Naive thymus-derived CD4-positive, alpha-beta T cell (primary cell): ENCODE results near the gene OPALIN. TPM values are rescaled to one million over a fixed set of nuclear protein-coding genes. Genes with fewer than 3 reads are reported as not detected.

Experiments
- ATAC-seq: fragments of 150-1000 bp; cut with Tn5 transposase; 2 replicates; pipeline ENCODE4 v1.10.0; 2021; ENCODE audit warnings: mild to moderate bottlenecking, moderate library complexity
- CTCF ChIA-PET: fragments of 350-600 bp; sonication (Branson Sonifier 250); formaldehyde crosslinking; loops from one replicate; lab custom pipeline; 2021; ENCODE audit warnings: antibody characterized with exemption; lab: Charles Lee
- POLR2A ChIA-PET: fragments of 350-600 bp; sonication (Branson Sonifier 250); formaldehyde crosslinking; loops from one replicate; lab custom pipeline; 2021; ENCODE audit warnings: antibody characterized with exemption, inconsistent platforms; lab: Charles Lee
- DNase-seq, 9 donors: peaks; one replicate each; pipeline versions ENCODE4 v3.0.0 to v3.0.0-alpha.2; 2020 to 2022; ENCODE audit warnings: mixed read lengths in 1 of 9
- H3K27ac ChIP-seq: one replicate; pipeline ENCODE4 v1.7.0; 2013; ENCODE audit warnings: mild to moderate bottlenecking, low read depth, low read length, moderate library complexity
- H3K27me3 ChIP-seq, 2 donors: one replicate each; pipeline ENCODE4 v1.7.0; 2013; ENCODE audit warnings: low read length in 2 of 2, mild to moderate bottlenecking in 2 of 2, moderate library complexity in 2 of 2; ENCODE audit not compliant: control insufficient read depth in 2 of 2, insufficient read depth in 2 of 2
- H3K36me3 ChIP-seq, 3 experiments: 1 replicate in 2 of 3; 2 replicates in 1 of 3; pipeline ENCODE4 v1.7.0; 2013; ENCODE audit warnings: low read length in 3 of 3, mild to moderate bottlenecking in 3 of 3, moderate library complexity in 1 of 3; ENCODE audit not compliant: insufficient read depth in 3 of 3, control insufficient read depth in 2 of 3
- H3K4me1 ChIP-seq, 2 donors: one replicate each; pipeline ENCODE4 v1.7.0; 2013; ENCODE audit warnings: low read length in 2 of 2, mild to moderate bottlenecking in 2 of 2, moderate library complexity in 1 of 2; ENCODE audit not compliant: control insufficient read depth in 2 of 2, insufficient read depth in 2 of 2
- H3K4me3 ChIP-seq: 2 replicates; pipeline ENCODE4 v1.7.0; 2013; ENCODE audit warnings: mild to moderate bottlenecking, low read length
- H3K9me3 ChIP-seq, 3 experiments: 1 replicate in 2 of 3; 2 replicates in 1 of 3; pipeline ENCODE4 v1.7.0; 2013; ENCODE audit warnings: low read length in 3 of 3; ENCODE audit not compliant: control insufficient read depth in 2 of 3
- H3K27ac Mint-ChIP-seq, 9 donors: one replicate each; pipeline ENCODE4 v1.8.0; 2020 to 2022; ENCODE audit warnings: mixed read lengths in 9 of 9, mild to moderate bottlenecking in 8 of 9, moderate library complexity in 5 of 9, inconsistent platforms in 2 of 9
- H3K27me3 Mint-ChIP-seq, 5 donors: one replicate each; pipeline ENCODE4 v1.8.0; 2021 to 2022; ENCODE audit warnings: mixed read lengths in 5 of 5, mild to moderate bottlenecking in 1 of 5
- H3K36me3 Mint-ChIP-seq, 5 donors: one replicate each; pipeline ENCODE4 v1.8.0; 2020 to 2022; ENCODE audit warnings: mixed read lengths in 5 of 5, mild to moderate bottlenecking in 3 of 5, inconsistent platforms in 1 of 5
- H3K4me1 Mint-ChIP-seq, 7 donors: one replicate each; pipeline ENCODE4 v1.8.0; 2020 to 2022; ENCODE audit warnings: mixed read lengths in 7 of 7, mild to moderate bottlenecking in 3 of 7, inconsistent platforms in 1 of 7
- H3K4me3 Mint-ChIP-seq, 10 donors: one replicate each; pipeline ENCODE4 v1.8.0; 2020 to 2022; ENCODE audit warnings: mild to moderate bottlenecking in 10 of 10, mixed read lengths in 10 of 10, moderate library complexity in 6 of 10, inconsistent platforms in 2 of 10
- H3K9me3 Mint-ChIP-seq, 11 donors: one replicate each; pipeline ENCODE4 v1.8.0; 2020 to 2022; ENCODE audit warnings: mixed read lengths in 11 of 11, mild to moderate bottlenecking in 4 of 11, inconsistent platforms in 1 of 11, moderate library complexity in 1 of 11
- intact Hi-C, 2 donors: fragments of 100-400 bp; cut with micrococcal nuclease; formaldehyde crosslinking; loops; one replicate each; pipeline ENCODE4 v1.15.1; 2023
- polyA plus RNA-seq, 2 donors: library from polyadenylated mRNA; unstranded; fragments of 300-500 nt; fragmentation: Illumina TruSeq; gene quantifications; one replicate each; pipeline ENCODE4 v1.2.3, GENCODE V29; 2021
- total RNA-seq, 6 experiments: library from RNA in 5 of 6; stranded (reverse) in 5 of 6; gene quantifications; 1 replicate in 5 of 6; 2 replicates in 1 of 6; pipeline ENCODE4 v1.2.3 and lab custom pipeline; 2021 to 2026

Gene OPALIN
- total and polyA plus RNA-seq, 7 experiments from 2014 or later = not detected

DNA sequence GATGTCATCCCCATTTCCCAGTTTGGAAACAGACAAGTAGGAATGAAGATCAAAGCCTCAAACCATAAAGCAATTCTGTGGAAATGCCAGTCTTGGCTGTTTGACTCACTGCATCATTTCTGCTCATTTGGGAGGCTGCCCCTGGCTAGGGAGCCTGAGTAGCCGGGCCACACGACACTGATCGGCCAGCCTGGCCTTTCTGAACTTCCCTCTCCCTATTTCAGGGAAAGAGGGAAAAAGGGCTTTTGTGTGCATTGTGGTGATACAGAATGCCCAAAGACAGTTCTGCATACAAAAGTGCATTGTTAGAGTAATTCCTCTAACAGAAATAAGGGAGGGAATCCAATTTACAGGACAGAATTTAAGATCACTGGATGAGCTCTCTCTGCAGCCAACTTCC lies 41.7 kb upstream of the OPALIN start:
- no peaks in the 10 kb centered on the region for H3K9me3 ChIP-seq

DNA sequence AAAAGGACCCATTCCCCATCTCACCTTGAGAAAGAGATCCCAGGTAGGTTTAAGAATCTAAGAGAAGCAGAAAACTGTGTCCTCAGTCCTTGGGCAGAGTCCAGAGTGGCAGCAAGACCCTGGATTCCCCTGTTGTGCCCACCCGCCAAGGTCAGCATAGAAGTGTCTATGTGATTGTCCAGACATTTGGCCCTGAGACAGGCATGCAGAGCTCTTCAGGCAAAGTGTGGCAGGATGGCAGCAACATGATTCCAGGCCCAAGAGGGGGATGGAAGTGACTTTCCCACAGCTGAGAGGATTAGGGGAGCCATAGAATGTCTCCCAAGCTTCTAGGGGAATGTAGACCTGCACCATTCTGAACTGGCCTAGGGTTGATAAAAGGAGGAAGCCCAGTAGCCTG lies 39.1 kb upstream of the OPALIN start:
- H3K4me3 ChIP-seq = no peak overlapping the region
- no peaks in the 10 kb centered on the region for H3K9me3 Mint-ChIP-seq
- no peaks in the 10 kb centered on the region for H3K27me3 ChIP-seq
- H3K4me3 Mint-ChIP-seq = no peak overlapping the region
- ChIA-PET POLR2A (no interaction called here), CTCF (no interaction called here)
- H3K36me3 ChIP-seq = no peaks in the 10 kb centered on the region
- peaks cover 10 to 54% (median 26%) of the 10 kb centered on the region in 5 donors for H3K27me3 Mint-ChIP-seq
- no peaks in the 10 kb centered on the region for H3K4me1 ChIP-seq
- ATAC-seq (no peak), DNase-seq (no peak)
- no peaks in the 10 kb centered on the region for H3K9me3 ChIP-seq
- H3K27ac Mint-ChIP-seq = no peak overlapping the region
- no peaks in the 10 kb centered on the region for H3K36me3 Mint-ChIP-seq
- H3K27ac ChIP-seq = no peak overlapping the region
- intact Hi-C loops = loop anchor here (2.0 to 10.0 kb wide), 5 partner anchors 23 to 627 kb away; partner anchors contain the start of genes PIK3AP1 (in 1 of the 2) and TLL2 (in 1 of the 2)
- H3K4me1 Mint-ChIP-seq = peaks cover 0 to 5% (median 0%) of the 10 kb centered on the region in 7 donors

More for the DNA sequence above, 41.7 kb upstream of the OPALIN start:
- ChIA-PET CTCF (interaction anchor here (0.7 kb wide), 1 partner anchor 52 kb away, joined by 3 read pairs; no protein-coding TSS in a partner anchor), POLR2A (no interaction called here)
- Mint-ChIP-seq H3K27ac (no peak overlapping the region), H3K27me3 (peaks cover 13 to 43% (median 32%) of the 10 kb centered on the region in 5 donors), H3K9me3 (no peaks in the 10 kb centered on the region), H3K4me3 (no peak overlapping the region), H3K4me1 (peaks cover 0 to 5% (median 0%) of the 10 kb centered on the region in 7 donors), H3K36me3 (no peaks in the 10 kb centered on the region)
- ATAC-seq (no peak), DNase-seq (no peak)
- Histone ChIP-seq H3K4me3 (no peak overlapping the region), H3K27me3 (no peaks in the 10 kb centered on the region), H3K27ac (no peak overlapping the region), H3K4me1 (no peaks in the 10 kb centered on the region), H3K36me3 (no peaks in the 10 kb centered on the region)
- intact Hi-C loops = no loop called here

DNA sequence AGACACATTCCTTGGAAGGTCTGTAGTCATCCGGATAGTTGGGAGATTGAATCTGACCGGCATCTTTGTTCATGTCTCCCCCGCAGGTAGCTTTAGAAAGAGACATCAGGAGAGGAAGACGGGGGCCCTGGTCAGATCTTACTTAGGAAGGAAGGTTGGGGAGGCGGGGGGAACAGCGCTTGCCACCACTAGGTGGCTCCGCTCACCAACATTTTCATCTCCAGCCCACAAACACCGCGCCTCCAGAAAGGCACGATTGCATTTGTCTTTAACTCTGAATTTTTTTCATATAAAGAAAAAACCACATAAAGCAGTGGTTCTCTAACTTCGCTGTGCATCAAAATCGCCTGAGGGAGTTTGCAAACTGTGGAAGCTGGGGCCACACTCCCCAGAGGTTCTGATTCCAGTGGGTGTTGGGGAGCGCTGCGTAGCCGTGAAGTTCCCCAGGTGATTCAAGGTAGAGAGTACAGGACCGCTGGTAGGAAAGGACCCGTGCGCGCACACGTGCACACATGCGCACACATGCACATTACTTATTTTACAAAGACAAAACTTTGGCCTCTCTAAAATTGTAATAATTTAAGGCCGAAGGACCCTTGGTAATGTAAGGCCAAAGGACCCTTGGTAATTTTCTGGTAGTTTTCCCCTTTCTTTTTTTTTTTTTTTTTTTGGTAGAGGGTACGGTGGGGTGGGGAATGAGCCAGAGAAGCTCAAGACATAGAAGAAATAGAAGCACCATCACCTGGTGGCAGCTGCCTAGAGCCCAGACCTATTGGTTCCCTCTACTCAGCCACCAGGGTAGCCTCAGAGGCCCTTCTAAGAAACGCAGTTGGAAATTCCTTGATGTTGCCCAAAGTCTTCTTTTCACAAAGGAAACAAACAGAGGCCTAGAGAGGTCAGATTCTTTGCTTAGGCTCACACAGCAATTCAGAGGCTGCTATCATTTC lies 37.4 kb upstream of the OPALIN start:
- H3K27me3 Mint-ChIP-seq = peaks cover 7 to 52% (median 16%) of the 10 kb centered on the region in 5 donors

GRCh38 chr10:96390460-96390864 lies 31.7 kb upstream of the OPALIN start:
- H3K4me1 Mint-ChIP-seq = no peaks in the 10 kb centered on the region
- ATAC-seq (no peak), DNase-seq (no peak)
- no peak overlapping the region for H3K27ac Mint-ChIP-seq
- H3K27me3 Mint-ChIP-seq = peaks cover 0 to 27% (median 4%) of the 10 kb centered on the region in 5 donors
- Histone ChIP-seq H3K9me3 (no peaks in the 10 kb centered on the region), H3K4me1 (no peaks in the 10 kb centered on the region), H3K27ac (no peak overlapping the region), H3K27me3 (no peaks in the 10 kb centered on the region), H3K36me3 (no peaks in the 10 kb centered on the region), H3K4me3 (no peak overlapping the region)
- H3K9me3 Mint-ChIP-seq = no peaks in the 10 kb centered on the region
- ChIA-PET POLR2A (no interaction called here), CTCF (no interaction called here)
- no peak overlapping the region for H3K4me3 Mint-ChIP-seq
- intact Hi-C loops = loop anchor here in 1 of 2 donors (10.0 kb wide), 1 partner anchor 334 kb away; the partner anchor contains the start of gene PIK3AP1
- no peaks in the 10 kb centered on the region for H3K36me3 Mint-ChIP-seq

More for the DNA sequence above, 37.4 kb upstream of the OPALIN start:
- H3K27me3 ChIP-seq = no peaks in the 10 kb centered on the region
- Mint-ChIP-seq H3K4me1 (peaks cover 0 to 5% (median 0%) of the 10 kb centered on the region in 7 donors), H3K9me3 (no peaks in the 10 kb centered on the region), H3K4me3 (peak overlapping the region in 7 of 10 donors; percentile 6 to 80 (median 66)), H3K27ac (no peak overlapping the region), H3K36me3 (no peaks in the 10 kb centered on the region)
- no peak overlapping the region for H3K27ac ChIP-seq
- ChIA-PET POLR2A (no interaction called here), CTCF (interaction anchor here (0.6 to 2.0 kb wide), 5 partner anchors 351 to 814 kb away, joined by 3 to 6 read pairs (median 3); no protein-coding TSS in a partner anchor)
- intact Hi-C loops = loop anchor here (1.0 to 10.0 kb wide), 9 partner anchors 21 to 814 kb away; partner anchors contain the start of genes PIK3AP1 (in 1 of the 2) and TLL2 (in 1 of the 2)
- peak overlapping the region; percentile 28 for H3K4me3 ChIP-seq
- H3K9me3 ChIP-seq = no peaks in the 10 kb centered on the region
- ATAC-seq (peak; percentile 89), DNase-seq (peak; percentile 35 to 67 (median 56))
- H3K4me1 ChIP-seq = no peaks in the 10 kb centered on the region
- no peaks in the 10 kb centered on the region for H3K36me3 ChIP-seq

DNA sequence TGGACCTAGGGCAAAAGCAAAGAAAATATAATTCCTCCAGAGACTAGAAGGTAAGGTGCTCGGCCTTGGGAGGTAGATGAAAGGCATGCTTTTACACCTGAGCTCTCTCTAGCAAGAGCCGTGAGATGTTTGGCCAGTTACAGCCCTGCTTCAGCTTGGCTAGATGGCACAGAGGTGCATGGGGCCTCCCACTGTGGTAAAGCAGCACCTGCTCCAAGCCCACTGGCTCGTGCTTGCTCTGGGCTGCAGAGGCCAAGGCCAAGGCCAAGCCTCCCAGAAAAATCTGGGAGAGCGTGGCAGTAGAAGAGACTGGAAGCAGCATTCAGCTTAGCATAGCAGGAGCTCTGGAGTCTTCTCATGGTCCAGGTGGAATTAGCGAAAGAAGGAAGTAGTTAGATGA lies 31.0 kb upstream of the OPALIN start:
- intact Hi-C loops = loop anchor here in 1 of 2 donors (10.0 kb wide), 1 partner anchor 335 kb away; the partner anchor contains the start of gene PIK3AP1
- Histone ChIP-seq H3K4me1 (no peaks in the 10 kb centered on the region), H3K27me3 (no peaks in the 10 kb centered on the region), H3K9me3 (no peaks in the 10 kb centered on the region), H3K4me3 (no peak overlapping the region), H3K27ac (no peak overlapping the region), H3K36me3 (no peaks in the 10 kb centered on the region)
- no peak overlapping the region for H3K4me3 Mint-ChIP-seq
- ATAC-seq = no peak
- CTCF ChIA-PET = no interaction called here
- no peak overlapping the region for H3K27ac Mint-ChIP-seq
- H3K36me3 Mint-ChIP-seq = no peaks in the 10 kb centered on the region
- no peaks in the 10 kb centered on the region for H3K4me1 Mint-ChIP-seq
- peaks cover 0 to 22% (median 4%) of the 10 kb centered on the region in 5 donors for H3K27me3 Mint-ChIP-seq
- POLR2A ChIA-PET = no interaction called here
- no peak for DNase-seq
- H3K9me3 Mint-ChIP-seq = no peaks in the 10 kb centered on the region

DNA sequence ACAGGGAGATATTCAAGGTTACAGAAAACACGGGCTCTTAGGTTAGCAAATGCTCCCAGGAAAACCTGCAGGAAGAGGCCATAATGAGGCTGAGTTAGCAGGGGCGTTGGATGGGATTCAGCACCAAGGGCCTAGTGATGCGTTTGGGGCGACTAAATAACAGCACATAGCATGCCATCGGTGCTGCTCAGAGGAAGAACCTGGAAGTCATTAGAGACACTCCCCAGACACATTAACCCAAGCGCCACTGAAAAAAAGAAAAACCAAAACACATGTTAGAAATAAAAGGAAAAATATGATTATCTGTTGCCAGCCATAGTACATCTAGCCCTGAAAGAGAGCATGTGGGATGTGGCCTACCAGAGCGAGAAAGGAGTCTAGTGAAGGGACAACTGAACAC lies 28.8 kb upstream of the OPALIN start:
- Histone ChIP-seq H3K4me1 (no peaks in the 10 kb centered on the region), H3K27ac (no peak overlapping the region), H3K9me3 (no peaks in the 10 kb centered on the region), H3K4me3 (no peak overlapping the region), H3K27me3 (no peaks in the 10 kb centered on the region), H3K36me3 (no peaks in the 10 kb centered on the region)
- ChIA-PET POLR2A (no interaction called here), CTCF (no interaction called here)
- intact Hi-C loops = no loop called here
- H3K27me3 Mint-ChIP-seq = peaks cover 4 to 16% (median 8%) of the 10 kb centered on the region in 5 donors
- H3K4me3 Mint-ChIP-seq = no peak overlapping the region
- no peaks in the 10 kb centered on the region for H3K9me3 Mint-ChIP-seq
- DNase-seq (no peak), ATAC-seq (no peak)
- H3K36me3 Mint-ChIP-seq = no peaks in the 10 kb centered on the region
- H3K27ac Mint-ChIP-seq = no peak overlapping the region
- no peaks in the 10 kb centered on the region for H3K4me1 Mint-ChIP-seq
